Lung (tissue), 12 donors: ENCODE results near the gene AK9. TPM values are rescaled to one million over a fixed set of nuclear protein-coding genes. Genes with fewer than 3 reads are reported as not detected.

Experiments used
- ATAC-seq: fragments of 200-7000 bp; cut with Tn5 transposase; one replicate; pipeline ENCODE4 v1.9.1; 2020; ENCODE audit warnings: moderate number of reproducible peaks; ENCODE audit not compliant: insufficient read depth, low FRiP score
- DNase-seq, 3 donors: peaks; one replicate each; pipeline ENCODE4 v3.0.0-alpha.2; 2013 to 2017
- H3K27ac ChIP-seq, 2 donors: one replicate each; pipeline ENCODE4 v1.5.1; 2013; ENCODE audit warnings: mild to moderate bottlenecking in 2 of 2, moderate library complexity in 2 of 2, control low read depth in 1 of 2, inconsistent platforms in 1 of 2, low read depth in 1 of 2, low read length in 1 of 2
- H3K27me3 ChIP-seq, 3 donors: one replicate each; pipeline ENCODE4 v1.5.1; 2013; ENCODE audit warnings: low read length in 2 of 3; ENCODE audit not compliant: control insufficient read depth in 3 of 3, insufficient read depth in 3 of 3
- H3K36me3 ChIP-seq, 4 donors: one replicate each; pipeline ENCODE4 v1.5.1; 2013; ENCODE audit warnings: low read length in 4 of 4, mild to moderate bottlenecking in 1 of 4, moderate library complexity in 1 of 4; ENCODE audit not compliant: control insufficient read depth in 4 of 4, insufficient read depth in 4 of 4
- H3K4me1 ChIP-seq, 5 donors: one replicate each; pipeline ENCODE4 v1.5.1; 2013; ENCODE audit warnings: low read length in 5 of 5, mild to moderate bottlenecking in 2 of 5, moderate library complexity in 1 of 5; ENCODE audit not compliant: control insufficient read depth in 5 of 5, insufficient read depth in 5 of 5
- H3K4me3 ChIP-seq: one replicate; pipeline ENCODE4 v1.5.1; 2013; ENCODE audit warnings: mild to moderate bottlenecking, control low read depth, moderate library complexity
- H3K9ac ChIP-seq, 2 donors: one replicate each; pipeline ENCODE4 v1.5.1; 2013; ENCODE audit warnings: low read length in 2 of 2, control low read depth in 1 of 2; ENCODE audit not compliant: insufficient read depth in 1 of 2
- H3K9me3 ChIP-seq, 4 donors: one replicate each; pipeline ENCODE4 v1.5.1; 2013; ENCODE audit warnings: low read length in 3 of 4, mild to moderate bottlenecking in 1 of 4, moderate library complexity in 1 of 4; ENCODE audit not compliant: control insufficient read depth in 4 of 4, insufficient read depth in 3 of 4
- WGBS, 2 donors: extraction: QIAGEN DNeasy Blood & Tissue Kit; methylation state at CpG; one replicate each; pipeline ENCODE4 v1.1.7; 2013; 5-methylcytosine and 5-hydroxymethylcytosine counted together
- polyA plus RNA-seq, 2 donors: library from polyadenylated mRNA; stranded (reverse); fragments of 200-250 nt; gene quantifications; one replicate each; pipeline ENCODE4 v1.2.1, GENCODE V29; 2013
- total RNA-seq, 2 donors: library from RNA; depleted of rRNA in 1 of 2; stranded (reverse); fragments of >200 nt in 1 of 2; gene quantifications; one replicate each; pipeline ENCODE4 v1.2.1, GENCODE V29; 2014 to 2021
- TF ChIP-seq, protein P1 (sequence below): IDR thresholded peaks from 2 replicates; pipeline ENCODE4 v1.5.1; 2012; ENCODE audit warnings: mild to moderate bottlenecking; ENCODE audit errors: control extremely low read depth, extremely low read depth
- donor health status: control.
- donor health status: control.
- donor health status: Bipolar disorder and iron deficiency.
- donor health status: healthy.
- donor health status: DM: yes; HTN: yes; CAD: no.

AK9 gene
- total and polyA plus RNA-seq, 4 donors, result 4.1 to 26.3 (median 7.2) TPM

DNA sequence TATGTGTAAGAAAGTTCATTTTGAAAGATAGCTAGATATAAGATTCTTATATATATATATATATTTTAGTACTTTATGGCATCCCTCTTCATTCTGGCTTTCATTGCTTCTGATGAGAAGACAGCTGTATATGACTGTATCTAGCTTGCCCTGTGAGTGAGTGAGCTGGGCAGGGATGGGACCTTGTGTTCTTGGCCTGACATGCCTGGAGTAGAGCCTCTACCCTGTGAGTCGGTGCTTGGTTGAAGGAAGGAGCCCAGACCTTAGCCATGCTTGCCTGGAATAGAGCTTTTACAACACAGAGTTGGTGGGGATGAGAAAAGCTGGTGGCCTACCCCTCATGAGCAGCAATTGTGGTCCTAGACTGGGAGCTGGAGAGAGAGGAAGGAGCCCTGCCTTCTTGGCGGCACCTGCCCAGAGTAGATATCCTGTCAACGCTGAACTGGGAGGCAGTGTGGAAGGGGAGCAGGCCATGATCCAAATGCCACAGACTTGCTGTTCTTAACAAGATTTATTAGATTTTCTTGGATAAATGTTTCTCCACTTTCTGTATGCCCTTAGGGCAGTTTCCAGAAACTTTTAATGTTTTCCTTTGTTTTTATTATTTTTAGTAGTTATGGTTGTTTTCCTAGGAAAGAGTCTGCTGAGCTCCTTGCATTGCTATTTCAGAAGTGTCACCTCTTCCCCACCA lies 31.7 kb upstream of the AK9 start:
- no peak overlapping the region for H3K4me3 ChIP-seq
- DNase-seq, result no peak
- no peaks in the 10 kb centered on the region for H3K4me1 ChIP-seq
- H3K27me3 ChIP-seq, result no peaks in the 10 kb centered on the region
- H3K27ac ChIP-seq, result no peak overlapping the region
- peaks cover 0 to 10% (median 4%) of the 10 kb centered on the region in 4 donors for H3K36me3 ChIP-seq
- 84 to 95% methylated on average over 3 of the region's 3 CpGs for WGBS, 2 donors
- no peaks in the 10 kb centered on the region for H3K9me3 ChIP-seq
- H3K9ac ChIP-seq, result no peak overlapping the region
- no peak for ATAC-seq
- TF ChIP-seq, protein P1, sequence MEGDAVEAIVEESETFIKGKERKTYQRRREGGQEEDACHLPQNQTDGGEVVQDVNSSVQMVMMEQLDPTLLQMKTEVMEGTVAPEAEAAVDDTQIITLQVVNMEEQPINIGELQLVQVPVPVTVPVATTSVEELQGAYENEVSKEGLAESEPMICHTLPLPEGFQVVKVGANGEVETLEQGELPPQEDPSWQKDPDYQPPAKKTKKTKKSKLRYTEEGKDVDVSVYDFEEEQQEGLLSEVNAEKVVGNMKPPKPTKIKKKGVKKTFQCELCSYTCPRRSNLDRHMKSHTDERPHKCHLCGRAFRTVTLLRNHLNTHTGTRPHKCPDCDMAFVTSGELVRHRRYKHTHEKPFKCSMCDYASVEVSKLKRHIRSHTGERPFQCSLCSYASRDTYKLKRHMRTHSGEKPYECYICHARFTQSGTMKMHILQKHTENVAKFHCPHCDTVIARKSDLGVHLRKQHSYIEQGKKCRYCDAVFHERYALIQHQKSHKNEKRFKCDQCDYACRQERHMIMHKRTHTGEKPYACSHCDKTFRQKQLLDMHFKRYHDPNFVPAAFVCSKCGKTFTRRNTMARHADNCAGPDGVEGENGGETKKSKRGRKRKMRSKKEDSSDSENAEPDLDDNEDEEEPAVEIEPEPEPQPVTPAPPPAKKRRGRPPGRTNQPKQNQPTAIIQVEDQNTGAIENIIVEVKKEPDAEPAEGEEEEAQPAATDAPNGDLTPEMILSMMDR, result no peak

DNA sequence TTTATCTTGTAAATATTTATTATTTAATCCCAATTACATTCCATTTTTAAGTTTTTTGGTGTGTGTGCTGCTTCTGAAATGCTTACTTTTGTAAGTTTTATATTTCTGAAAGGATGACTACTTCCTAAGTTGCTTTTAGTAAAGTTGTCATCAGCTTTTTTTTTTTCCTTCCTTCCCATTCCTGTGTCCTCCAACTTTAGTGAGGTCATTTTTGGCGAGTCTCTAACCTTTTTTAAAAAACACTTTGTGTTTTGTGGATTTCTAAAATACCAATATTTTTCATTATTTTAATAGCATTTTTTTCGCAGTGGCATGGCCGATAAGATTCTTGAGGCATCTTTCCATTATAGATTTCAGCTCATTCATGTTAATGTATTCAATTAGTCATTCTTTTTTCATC lies 31.0 kb upstream of the AK9 start:
- DNase-seq (peak in 1 of 3 donors; percentile 13), ATAC-seq (no peak)
- H3K36me3 ChIP-seq, result peaks cover 0 to 8% (median 4%) of the 10 kb centered on the region in 4 donors
- no peak overlapping the region for H3K27ac ChIP-seq
- H3K27me3 ChIP-seq, result no peaks in the 10 kb centered on the region
- no peak overlapping the region for H3K9ac ChIP-seq
- no peaks in the 10 kb centered on the region for H3K9me3 ChIP-seq
- TF ChIP-seq, protein P1, result no peak
- H3K4me3 ChIP-seq, result no peak overlapping the region
- 87 to 89% methylated on average over 3 of the region's 3 CpGs for WGBS, 2 donors
- H3K4me1 ChIP-seq, result no peaks in the 10 kb centered on the region

DNA sequence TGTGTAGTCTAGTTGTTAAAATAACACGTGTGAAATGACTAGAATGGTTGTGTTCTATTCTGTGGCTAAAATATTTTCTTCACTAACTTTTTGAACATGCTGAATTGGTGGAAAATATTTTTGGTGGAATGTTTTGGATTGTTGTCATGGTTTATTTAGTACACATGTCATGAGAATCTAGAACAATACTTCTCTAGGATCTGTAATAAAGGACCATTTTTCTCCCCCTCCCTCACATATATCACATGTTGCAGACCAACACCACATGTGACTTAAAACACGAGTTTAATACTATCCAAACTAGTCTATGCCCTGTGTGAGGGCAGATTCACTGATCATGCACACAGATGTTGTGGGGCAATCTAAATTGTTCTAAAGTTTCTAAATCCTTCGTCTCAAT lies 29.3 kb upstream of the AK9 start:
- Histone ChIP-seq H3K4me1 (no peaks in the 10 kb centered on the region), H3K4me3 (no peak overlapping the region), H3K27ac (no peak overlapping the region)

More for the DNA sequence above, 29.3 kb upstream of the AK9 start:
- Histone ChIP-seq H3K9me3 (no peaks in the 10 kb centered on the region), H3K36me3 (peaks cover 0 to 8% (median 5%) of the 10 kb centered on the region in 4 donors), H3K27me3 (no peaks in the 10 kb centered on the region), H3K9ac (no peak overlapping the region)
- ATAC-seq (no peak), DNase-seq (no peak)
- TF ChIP-seq, protein P1, result no peak
- WGBS, 2 donors, result 80 to 87% methylated on average over 3 of the region's 3 CpGs
